Astrocyte of the cerebellum (primary cell): ENCODE data around the gene MSI2.

ENCODE experiments used
- DNase-seq: peaks from one replicate; pipeline ENCODE4 v3.0.0-alpha.2; 2011; ENCODE audit warnings: low read depth
- H3K4me3 ChIP-seq: 2 replicates; pipeline ENCODE4 v1.5.1; 2011; ENCODE audit warnings: mild to moderate bottlenecking, low read depth, low read length, moderate library complexity
- CTCF ChIP-seq: IDR thresholded peaks from 2 replicates; pipeline ENCODE4 v1.5.1; 2012; ENCODE audit warnings: low read length, low read depth, moderate library complexity, mild to moderate bottlenecking; ENCODE audit errors: missing control alignments
- in situ Hi-C: cut with HindIII; loops from 2 replicates; pipeline ENCODE4 v1.10.0; 2017; ENCODE audit warnings: low sequenced_read_pairs

Gene MSI2

DNA sequence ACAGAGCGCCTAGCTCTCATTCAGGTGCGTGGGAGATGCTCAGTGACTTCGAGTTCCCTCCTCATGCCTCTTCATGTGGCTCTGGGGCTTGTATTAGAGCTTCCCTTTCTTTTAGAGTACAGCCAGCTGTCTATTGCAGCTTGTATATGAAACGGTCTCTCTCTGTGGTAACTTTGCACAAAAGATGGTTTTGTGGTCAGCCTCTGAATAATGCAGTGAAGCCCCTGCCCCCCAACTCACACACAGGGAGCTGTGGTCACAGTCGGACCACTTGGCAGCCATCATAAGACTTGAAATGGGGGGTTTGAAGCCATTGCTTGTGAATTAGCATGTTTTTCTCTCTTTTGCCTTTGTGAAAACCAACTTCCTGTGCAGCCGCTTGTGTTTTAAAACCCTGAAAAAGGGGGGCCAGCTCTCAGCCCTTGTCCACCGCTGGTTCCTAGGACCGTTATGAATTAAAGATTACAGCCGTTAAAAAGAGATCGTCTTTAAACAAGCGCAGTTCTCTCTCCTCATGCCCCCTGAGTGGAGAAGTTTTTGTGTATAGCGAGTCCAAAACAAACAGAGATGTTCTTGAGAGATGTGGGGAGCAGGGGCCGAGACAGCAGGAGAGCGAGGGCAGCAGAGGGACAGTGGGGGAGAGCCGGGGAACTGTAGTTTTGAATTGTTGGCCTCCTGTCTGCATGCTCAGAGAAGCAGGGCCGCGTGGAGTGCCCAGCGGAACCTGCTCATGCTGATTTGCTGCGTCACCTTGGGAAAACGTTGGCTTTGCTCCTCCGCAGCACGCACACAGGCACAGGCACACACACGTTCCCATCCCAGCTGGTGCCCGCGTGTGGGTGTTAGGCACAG, 199.0 kb downstream of the MSI2 start:
- no peak for TF ChIP-seq CTCF
- peak; percentile 98 for DNase-seq
- in situ Hi-C loops = no loop called here
- H3K4me3 ChIP-seq = no peak overlapping the region

DNA sequence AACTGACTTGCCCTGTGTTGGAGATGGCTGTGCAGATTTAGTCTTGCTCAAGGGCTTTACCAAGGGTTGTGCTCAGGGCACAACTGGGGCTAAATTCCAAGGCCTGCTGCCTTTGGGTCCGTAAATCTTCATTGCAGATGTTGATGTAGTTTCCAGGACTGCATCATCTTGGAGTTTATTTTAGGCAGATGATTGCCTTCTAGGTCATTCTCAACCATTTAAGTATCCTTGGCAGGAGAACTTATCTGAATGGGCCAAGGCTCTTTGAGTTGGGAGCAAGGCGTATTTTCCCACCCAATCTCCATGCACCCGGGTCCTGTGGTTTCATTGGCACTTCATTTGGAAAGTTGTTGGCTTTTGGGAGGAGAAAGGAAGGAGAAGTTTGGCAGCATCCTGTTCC, 200.3 kb downstream of the MSI2 start:
- no peak for TF ChIP-seq CTCF
- in situ Hi-C loops = no loop called here

DNA sequence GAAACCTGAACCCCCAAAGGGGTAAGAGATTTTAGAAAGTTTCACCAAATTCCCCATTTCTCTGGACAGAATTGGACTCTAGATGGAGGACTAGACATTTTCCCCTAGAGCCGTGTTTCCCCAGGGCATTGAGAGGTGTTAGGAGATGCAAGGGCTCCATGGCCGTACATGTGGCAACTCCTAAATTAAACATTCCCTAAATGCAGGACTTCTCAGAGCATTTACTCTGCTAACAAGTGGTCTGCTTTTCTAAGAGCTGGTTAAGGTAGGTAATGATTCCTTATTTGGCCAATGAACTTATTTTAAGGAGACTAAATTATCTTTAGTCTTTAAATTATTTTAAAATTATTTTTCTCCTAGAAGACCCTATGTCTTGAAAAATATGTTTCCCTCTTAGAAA, 200.9 kb downstream of the MSI2 start:
- no peak overlapping the region for H3K4me3 ChIP-seq
- no peak for DNase-seq
- in situ Hi-C loops = no loop called here
- no peak for TF ChIP-seq CTCF

More for the DNA sequence above, 200.3 kb downstream of the MSI2 start:
- no peak overlapping the region for H3K4me3 ChIP-seq
- peak; percentile 70 for DNase-seq

GRCh38 chr17:57458718-57459285, 202.5 kb downstream of the MSI2 start:
- in situ Hi-C loops = no loop called here
- DNase-seq = no peak

DNA sequence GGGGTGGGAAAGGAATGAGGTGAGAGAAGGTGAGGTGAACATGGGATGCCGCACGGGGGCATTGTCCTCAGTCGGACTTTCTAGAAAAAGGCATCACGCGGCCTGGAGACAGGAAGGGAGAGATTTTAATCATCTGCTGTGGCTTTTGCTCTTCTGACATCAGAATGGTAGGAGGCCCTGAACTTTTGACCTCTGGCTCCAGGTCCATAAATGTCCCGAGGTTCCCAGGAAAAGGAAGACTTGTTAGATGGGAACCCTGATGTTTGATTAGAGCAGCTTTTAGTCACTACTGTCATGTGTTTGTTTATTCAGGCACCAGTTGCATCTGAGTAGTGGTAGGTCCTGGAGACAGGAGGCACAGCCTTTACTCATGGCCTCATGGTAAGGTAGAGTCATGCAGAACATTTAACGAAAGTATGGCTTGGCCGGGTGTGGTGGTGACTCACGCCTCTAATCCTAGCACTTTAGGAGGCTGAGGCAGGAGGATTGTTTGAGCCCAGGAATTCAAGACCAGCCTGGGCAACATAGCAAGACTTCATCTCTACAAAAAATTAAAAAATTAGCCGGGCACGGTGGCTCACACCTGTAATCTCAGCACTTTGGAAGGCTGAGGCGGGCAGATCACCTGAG, 203.1 kb downstream of the MSI2 start:
- in situ Hi-C loops = no loop called here
- no peak for DNase-seq

More at GRCh38 chr17:57458718-57459285, 202.5 kb downstream of the MSI2 start:
- H3K4me3 ChIP-seq = no peak overlapping the region
- TF ChIP-seq CTCF = peak; percentile 5

More for the DNA sequence above, 203.1 kb downstream of the MSI2 start:
- no peak for TF ChIP-seq CTCF
- no peak overlapping the region for H3K4me3 ChIP-seq
